Measurements from ENCODE around the gene RBCK1.
A peak's percentile ranks its signal among the peaks of the same experiment; 100 is the strongest.

Gene RBCK1

DNA sequence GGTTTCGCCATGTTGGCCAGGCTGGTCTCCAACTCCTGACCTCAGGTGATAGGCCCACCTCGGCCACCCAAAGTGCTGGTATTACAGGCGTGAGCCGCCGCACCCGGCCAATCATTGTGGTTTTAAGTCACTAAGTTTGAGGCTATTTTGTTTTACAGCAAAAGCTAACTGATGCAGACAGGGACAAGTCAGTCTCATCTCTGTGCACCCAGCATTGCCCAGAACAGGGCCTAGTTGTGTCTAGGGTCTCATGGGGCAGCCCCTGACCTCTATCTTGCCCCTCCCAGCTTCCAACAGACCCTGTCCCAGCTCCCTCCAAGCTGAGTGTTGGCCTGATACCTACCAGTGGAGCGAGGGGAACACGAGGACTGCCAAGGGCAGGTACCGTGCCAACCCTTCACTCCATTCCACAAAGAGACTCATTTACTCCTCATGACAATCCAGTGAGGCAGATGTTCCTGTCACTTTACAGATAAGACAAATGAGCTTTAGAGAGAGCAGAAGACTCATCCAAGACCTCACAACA, 8.9 kb upstream of the RBCK1 start:
- no peak for DNase-seq (ENCODE audit: low spot score)

- DNase-seq (ENCODE audit: low spot score), result no peak
These were observed 8.0 kb upstream of the RBCK1 start for GRCh38 chr20:400128-400453.

- DNase-seq (ENCODE audit: low spot score), result no peak
These were observed 7.4 kb upstream of the RBCK1 start for GRCh38 chr20:400454-401275.

DNA sequence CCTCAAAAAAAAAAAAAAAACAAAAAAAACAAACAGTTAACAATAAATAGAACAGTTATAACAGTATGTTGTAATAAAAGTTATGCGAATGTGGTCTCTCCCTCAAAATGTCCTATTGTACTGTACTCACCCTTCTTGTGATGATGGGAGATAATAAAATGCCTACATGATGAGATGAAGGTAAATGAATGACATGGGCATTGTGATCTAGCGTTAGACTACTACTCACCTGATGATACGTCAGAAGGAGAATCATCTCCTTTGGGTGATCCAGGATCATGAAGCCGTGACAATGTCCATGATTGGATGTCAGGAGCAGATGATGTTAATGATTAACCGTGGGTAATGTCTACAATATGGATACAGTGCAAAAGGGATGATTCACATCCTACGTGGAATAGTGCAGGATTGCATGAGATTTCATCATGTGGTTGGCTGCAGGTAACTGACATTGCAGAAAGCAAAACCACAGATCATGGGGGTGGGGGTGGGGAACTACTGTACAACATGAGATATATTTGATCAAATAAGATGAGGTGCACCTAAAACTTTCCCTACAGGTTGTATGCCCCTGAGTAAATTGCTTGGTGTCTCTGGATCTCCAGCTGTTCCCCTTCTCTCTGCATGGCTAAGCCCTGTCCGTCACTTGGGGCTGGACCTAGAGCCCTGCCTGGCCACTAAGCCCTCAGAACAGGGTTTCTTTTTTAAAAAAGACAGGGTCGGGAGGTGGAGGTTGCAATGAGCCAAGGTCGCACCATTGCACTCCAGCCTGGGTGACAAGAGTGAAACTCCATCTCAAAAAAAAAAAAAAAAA, 6.2 kb upstream of the RBCK1 start:
- DNase-seq (ENCODE audit: low spot score), result no peak

DNA sequence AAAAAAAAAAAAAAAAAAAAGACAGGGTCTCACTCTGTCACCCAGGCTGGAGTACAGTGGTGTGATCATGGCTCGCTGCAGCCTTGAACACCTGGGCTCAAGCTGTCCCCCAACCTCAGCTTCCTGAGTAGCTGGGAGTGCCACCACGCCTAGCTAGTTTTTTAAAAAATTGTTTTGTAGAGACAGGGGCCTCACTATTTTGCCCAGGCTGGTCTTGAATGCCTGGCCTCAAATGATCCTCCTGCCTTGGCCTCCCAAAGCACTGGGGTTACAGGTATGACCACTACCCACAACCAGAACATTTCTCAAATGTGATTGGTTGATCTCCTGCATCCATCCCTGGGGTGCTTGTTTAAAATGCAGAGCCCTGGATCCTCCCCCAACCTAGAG, 5.6 kb upstream of the RBCK1 start:
- no peak for DNase-seq (ENCODE audit: low spot score)

- DNase-seq (ENCODE audit: low spot score), result no peak
These were observed 5.1 kb upstream of the RBCK1 start for GRCh38 chr20:402898-403581.

DNA sequence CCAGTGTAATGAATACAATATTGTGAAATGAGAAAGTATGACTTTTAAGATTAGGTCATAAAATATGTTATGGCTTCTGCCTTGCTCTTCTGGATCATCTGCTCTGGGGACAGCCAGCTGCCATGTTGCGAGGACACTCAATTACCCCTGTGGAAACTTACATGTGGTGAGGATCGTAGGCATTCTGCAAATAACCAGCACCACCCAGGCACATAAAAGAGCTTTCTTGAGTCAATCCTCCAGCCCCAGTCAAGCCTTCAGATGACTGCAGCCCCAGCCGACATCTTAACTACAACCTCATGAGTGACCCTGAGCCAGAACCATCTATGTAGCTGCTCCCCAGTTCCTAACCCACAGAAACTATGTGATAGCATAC, 4.5 kb upstream of the RBCK1 start:
- no peak for DNase-seq (ENCODE audit: low spot score)

GRCh38 chr20:404088-404487, 4.0 kb upstream of the RBCK1 start:
- DNase-seq (ENCODE audit: low spot score), result no peak

DNA sequence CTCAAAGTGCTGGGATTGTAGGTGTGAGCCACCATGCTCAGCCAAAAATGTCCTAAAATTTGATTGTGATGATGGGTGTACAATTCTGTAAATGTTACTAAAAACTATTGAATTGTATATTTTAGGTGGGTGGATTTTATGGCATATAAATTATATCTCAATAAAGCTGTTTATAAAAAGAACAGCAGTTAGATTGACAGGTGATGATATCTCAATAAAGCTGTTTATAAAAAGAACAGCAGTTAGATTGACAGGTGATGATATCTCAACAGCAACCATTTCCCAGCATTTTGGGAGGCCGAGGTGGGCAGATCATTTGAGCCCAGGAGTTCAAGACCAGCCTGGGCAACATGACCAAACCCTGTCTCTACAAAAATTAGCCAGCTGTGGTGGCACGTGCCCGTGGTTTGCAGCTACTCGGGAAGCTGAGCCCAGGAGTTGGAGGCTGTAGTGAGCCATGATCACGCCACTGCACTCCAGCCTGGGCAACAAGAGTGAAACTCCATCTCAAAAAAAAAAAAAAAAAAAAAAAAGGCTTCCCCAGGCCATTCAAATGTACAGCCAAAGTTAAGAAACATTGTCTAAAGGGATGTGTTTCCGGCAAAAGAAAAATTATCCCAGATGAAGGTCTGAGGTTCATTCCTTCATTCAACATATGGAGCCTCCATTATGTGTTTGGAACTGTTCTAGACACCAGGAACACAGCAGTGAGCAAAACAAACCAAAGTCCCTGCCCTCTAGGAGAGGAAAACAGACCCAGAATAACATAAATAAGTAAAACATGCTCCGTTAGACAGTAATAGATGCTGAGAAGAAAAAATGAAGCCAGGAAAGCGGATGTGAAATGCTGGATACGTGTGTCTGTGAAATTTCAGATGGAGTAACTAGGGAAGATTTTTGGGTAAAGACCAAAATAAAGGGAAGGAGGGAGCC, 1.6 kb upstream of the RBCK1 start:
- no peak for DNase-seq (ENCODE audit: low spot score)

DNA sequence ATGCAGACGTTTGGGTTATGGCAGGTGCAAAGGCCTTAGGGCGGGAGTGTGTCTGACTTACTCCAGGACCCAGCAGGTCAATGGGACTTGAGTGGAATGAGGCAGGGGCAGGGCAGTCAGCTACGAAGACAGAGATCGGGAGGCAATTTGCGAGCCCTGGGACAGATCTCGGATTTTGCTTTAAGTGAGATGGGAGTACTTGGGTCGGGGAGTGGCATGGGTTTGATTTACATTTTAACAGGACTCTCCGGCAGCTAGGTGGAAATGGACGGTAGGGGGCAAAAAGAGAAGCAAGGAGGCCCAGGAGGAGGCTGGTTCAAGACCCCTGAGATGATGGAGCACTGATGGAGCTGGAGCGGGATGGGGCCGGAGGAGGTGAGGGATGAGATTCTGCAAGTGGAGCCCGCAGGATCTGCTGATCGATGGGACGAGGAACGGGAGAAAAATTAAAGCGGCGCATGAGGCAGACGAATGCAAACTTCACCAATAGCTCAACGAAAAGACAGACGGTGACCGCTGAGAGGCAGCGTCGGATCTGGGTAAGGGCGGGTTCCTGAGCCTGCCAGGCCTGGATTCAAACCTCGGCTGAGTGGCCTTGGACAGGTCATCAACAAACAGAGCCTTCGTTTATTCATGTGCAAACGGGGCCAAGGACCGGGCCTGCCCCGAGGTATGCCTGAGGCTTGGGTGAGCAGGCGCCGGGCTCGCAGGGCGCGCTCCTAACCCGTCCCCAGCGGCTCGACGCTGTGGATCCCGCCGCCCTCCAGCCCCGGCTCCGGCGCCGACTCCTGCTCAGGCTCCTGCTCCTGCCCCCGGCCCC, 756 bp upstream of the RBCK1 start:
- DNase-seq (ENCODE audit: low spot score), result peak; percentile 95

DNA sequence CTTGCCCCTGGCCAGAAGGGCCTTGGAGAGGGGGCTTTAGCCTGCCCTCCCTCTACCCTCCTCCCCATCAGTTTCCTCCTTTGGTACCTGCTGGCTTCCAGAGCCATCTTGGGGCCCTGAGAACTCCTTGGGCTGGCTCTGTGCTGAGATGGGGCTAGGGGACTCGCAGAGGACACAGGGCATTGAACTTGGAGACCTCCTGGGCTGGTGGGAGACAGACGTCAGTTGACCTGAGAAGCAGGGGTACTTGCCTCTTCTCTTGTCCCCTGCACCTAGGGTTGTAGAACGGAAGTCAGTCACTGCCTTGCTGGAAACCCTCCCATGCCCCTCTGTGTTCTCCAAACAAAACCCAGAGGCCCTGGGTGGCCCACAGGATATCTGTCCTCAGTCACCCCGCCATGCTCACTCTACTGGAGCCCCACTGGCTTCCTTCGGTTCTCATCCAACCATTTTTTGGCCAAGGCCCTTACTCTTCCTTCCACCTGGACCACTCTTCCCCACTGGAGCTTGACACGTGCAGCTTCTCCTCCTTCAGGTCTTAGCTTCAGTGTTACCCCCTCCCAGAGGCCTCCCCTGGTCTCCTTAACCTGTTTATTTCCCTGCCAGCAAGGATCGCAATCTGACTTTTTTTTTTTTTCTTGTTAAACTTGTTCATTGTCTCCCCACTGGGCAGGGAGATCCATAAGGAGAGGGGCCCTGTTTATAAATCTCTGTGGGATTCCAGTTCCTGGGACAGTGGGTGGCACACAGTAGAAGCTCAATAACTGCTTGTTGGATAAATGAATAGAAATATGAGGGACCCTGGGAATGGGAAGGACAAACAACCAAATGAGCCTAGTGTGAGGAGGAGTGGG, 971 bp downstream of the RBCK1 start:
- DNase-seq (ENCODE audit: low spot score), result no peak

- no peak for DNase-seq (ENCODE audit: low spot score)
These were observed 1.8 kb downstream of the RBCK1 start for GRCh38 chr20:409697-410559.

DNA sequence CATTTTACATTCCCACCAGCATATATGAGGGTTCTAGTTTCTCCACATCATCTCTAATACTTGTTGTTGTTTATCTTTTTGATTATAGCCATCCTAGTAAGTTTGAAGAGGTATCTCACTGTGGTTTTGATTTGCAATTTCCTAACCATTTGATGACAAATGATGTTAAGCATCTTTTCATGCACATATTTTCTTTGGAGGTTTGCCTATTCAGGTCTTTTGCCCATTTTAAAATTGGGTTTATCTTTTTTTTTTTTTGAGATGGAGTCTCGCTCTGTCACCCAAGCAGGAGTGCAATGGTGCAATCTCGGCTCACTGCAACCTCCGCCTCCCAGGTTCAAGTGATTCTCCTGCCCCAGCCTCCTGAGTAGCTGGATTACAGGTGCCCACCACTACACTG, 4.0 kb downstream of the RBCK1 start:
- DNase-seq (ENCODE audit: low spot score), result no peak

DNA sequence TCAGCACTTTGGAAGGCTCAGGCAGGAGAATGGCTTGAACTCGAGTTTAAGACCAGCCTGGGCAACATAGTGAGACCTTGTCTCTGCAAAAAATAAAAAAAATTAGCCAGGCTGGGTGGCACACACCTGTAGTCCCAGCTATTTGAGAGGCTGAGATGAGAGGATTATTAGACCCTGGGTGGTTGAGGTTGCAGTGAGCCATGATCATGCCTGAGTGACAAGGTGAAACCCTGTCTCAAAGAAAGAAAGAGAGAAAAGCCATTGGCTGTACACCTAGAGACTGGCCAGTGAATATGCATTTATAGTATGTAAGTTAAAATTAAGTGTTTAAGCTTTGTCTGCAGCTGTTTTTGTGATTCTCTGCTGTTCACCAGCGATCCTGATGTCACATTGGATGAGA, 6.1 kb downstream of the RBCK1 start:
- DNase-seq (ENCODE audit: low spot score), result no peak

- DNase-seq (ENCODE audit: low spot score), result no peak
These were observed 7.8 kb downstream of the RBCK1 start for GRCh38 chr20:415820-416322.

DNA sequence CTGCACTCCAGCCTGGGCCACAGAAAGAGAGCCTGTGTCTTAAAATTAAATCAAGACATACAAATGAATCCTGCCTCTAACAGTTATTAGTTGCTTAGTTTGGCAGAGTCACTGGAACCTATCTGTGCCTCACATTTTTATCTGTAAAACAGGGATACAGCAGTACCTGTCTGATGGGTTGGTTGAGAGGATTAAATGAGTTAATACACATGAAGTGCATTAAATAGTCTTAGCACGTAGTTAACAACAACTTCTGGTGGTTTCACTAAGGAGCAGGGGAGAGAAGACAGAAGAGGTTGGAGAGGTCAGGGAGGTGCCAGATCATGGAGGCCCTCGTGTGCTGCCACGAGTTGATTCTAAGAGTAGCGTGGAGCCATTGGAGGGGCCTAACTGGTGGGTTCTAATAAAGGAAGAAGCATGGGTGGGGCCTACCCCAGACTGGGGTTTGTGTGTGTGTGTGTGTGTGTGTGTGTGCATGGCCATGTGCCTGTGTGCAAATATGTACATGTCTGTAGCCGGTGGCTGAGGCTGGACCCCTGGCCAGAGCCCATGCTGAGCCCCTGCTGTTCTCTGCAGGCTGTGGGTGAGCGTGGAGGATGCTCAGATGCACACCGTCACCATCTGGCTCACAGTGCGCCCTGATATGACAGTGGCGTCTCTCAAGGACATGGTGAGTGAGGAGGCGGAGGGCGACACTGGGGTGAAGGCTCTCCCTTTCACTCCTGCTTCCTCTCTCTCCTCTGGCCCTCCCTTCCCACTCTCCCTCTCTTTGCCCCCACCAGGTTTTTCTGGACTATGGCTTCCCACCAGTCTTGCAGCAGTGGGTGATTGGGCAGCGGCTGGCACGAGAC, 9.1 kb downstream of the RBCK1 start:
- no peak for DNase-seq (ENCODE audit: low spot score)

DNA sequence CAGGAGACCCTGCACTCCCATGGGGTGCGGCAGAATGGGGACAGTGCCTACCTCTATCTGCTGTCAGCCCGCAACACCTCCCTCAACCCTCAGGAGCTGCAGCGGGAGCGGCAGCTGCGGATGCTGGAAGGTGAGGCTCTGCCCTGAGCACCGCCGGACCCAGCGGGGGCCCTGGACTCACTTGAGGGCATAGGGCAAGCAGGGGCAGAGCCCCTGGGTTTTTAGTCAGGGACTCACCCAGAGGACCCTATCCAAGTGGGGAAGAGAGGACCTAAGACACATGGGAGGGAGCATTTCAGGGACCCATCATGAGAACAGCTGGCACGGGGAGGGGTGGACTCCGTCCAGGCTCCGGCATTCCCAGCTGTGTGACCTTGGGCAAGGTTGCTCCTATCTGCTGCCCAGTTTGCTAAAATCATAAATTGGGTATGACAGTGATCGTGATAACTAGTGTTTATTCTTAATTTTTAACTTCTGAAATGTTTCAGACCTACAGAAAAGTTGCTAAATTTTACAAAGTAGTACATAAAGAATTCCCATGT, 9.8 kb downstream of the RBCK1 start:
- DNase-seq (ENCODE audit: low spot score), result no peak

Measured in AG08396 (cell line).